Spleen (tissue), 11 donors: ENCODE data around the gene MUSK. TPM values are rescaled to one million over a fixed set of nuclear protein-coding genes. Genes with fewer than 3 reads are reported as not detected.
A peak's percentile ranks its signal among the peaks of the same experiment; 100 is the strongest.

ENCODE experiments used
- DNase-seq: peaks from one replicate; pipeline ENCODE4 v3.0.0-alpha.2; 2020
- H3K27ac ChIP-seq, 8 donors: fragments of 200-600 bp; sonication (generic) in 7 of 8; 1 replicate in 4 of 8; 2 replicates in 4 of 8; pipeline versions ENCODE4 v1.5.0 to v1.8.0; 2016 to 2021; ENCODE audit warnings: inconsistent platforms in 4 of 8, mild to moderate bottlenecking in 4 of 8, moderate library complexity in 1 of 8
- H3K27me3 ChIP-seq, 7 donors: fragments of 200-600 bp; sonication (generic) in 6 of 7; replicated peaks in 1 of 7; 1 replicate in 4 of 7; 2 replicates in 3 of 7; pipeline versions ENCODE4 v1.5.0 to v1.8.0; 2016 to 2021; ENCODE audit warnings: inconsistent platforms in 3 of 7, mild to moderate bottlenecking in 1 of 7
- H3K36me3 ChIP-seq, 6 donors: fragments of 200-600 bp; sonication (generic) in 5 of 6; 1 replicate in 4 of 6; 2 replicates in 2 of 6; pipeline versions ENCODE4 v1.5.0 to v1.8.0; 2016 to 2021; ENCODE audit warnings: inconsistent platforms in 2 of 6
- H3K4me1 ChIP-seq, 6 donors: fragments of 200-600 bp; sonication (generic) in 5 of 6; 1 replicate in 3 of 6; 2 replicates in 3 of 6; pipeline versions ENCODE4 v1.5.0 to v1.8.0; 2016 to 2021; ENCODE audit warnings: inconsistent platforms in 3 of 6
- H3K4me3 ChIP-seq, 8 donors: fragments of 200-600 bp; sonication (generic) in 7 of 8; 1 replicate in 4 of 8; 2 replicates in 4 of 8; pipeline versions ENCODE4 v1.5.0 to v1.8.0; 2016 to 2021; ENCODE audit warnings: inconsistent platforms in 4 of 8, mild to moderate bottlenecking in 4 of 8, moderate library complexity in 2 of 8
- H3K9me3 ChIP-seq, 8 donors: fragments of 200-600 bp; sonication (generic) in 7 of 8; 1 replicate in 4 of 8; 2 replicates in 4 of 8; pipeline versions ENCODE4 v1.5.0 to v1.8.0; 2016 to 2021; ENCODE audit warnings: inconsistent platforms in 4 of 8
- CTCF ChIP-seq, 11 experiments: fragments of 200-600 bp in 7 of 11; fragments of 450-650 bp in 4 of 11; sonication (generic) in 4 of 11; IDR thresholded peaks in 8 of 11; conservative IDR thresholded peaks in 3 of 11; 1 replicate in 7 of 11; 2 replicates in 4 of 11; pipeline versions ENCODE4 v1.4.0 to v1.8.0; 2016 to 2021; ENCODE audit warnings: antibody characterized with exemption in 11 of 11, inconsistent platforms in 4 of 11, mild to moderate bottlenecking in 1 of 11
- POLR2A ChIP-seq, 3 donors: fragments of 450-650 bp; IDR thresholded peaks; one replicate each; pipeline ENCODE4 v1.5.1; 2017; ENCODE audit warnings: antibody characterized with exemption in 3 of 3, mild to moderate bottlenecking in 1 of 3
- POLR2AphosphoS5 ChIP-seq, 3 donors: sonication (generic); formaldehyde crosslinking; IDR thresholded peaks; one replicate each; pipeline ENCODE4 v1.5.1; 2017; ENCODE audit warnings: antibody characterized with exemption in 3 of 3
- WGBS, 5 donors: extraction: QIAGEN DNeasy Blood & Tissue Kit in 3 of 5; methylation state at CpG; one replicate each; pipeline versions ENCODE4 v1.1.5 to v1.1.7; 2013 to 2018; 5-methylcytosine and 5-hydroxymethylcytosine counted together
- intact Hi-C: fragments of 100-400 bp; cut with DNase I; formaldehyde crosslinking; loops from one replicate; pipeline ENCODE4 v1.15.0; 2023; ENCODE audit warnings: low total_unique reads
- polyA plus RNA-seq, 3 donors: library from polyadenylated mRNA; stranded (reverse); fragments of 200-250 nt; gene quantifications; one replicate each; pipeline ENCODE4 v1.2.1, GENCODE V29; 2013
- total RNA-seq, 7 donors: library from RNA; depleted of rRNA in 3 of 7; stranded (reverse); fragments of >200 nt in 3 of 7; fragmentation: NEBNext Ultra II Directional in 4 of 7; extraction: Animal tissue kit (Norgen Biotek cat#: 25700) in 4 of 7; gene quantifications; one replicate each; pipeline versions ENCODE4 v1.1.0 to v1.2.1, GENCODE V29; 2016 to 2021
- donor health status: healthy with polysubstance abuse.
- donor health status: DM: no; HTN: no; CAD: no; lungs with moderate emphysema.
- donor health status: DM: no; HTN: no; CAD: no.
- donor health status: Bipolar disorder and iron deficiency.
- donor health status: healthy.
- donor health status: DM: no; HTN: no; CAD: no.
- donor health status: DM: yes; HTN: yes; CAD: no.

Gene MUSK
- total and polyA plus RNA-seq, 10 donors = 0.03 to 0.94 (median 0.12) TPM; not detected in 4

- Histone ChIP-seq H3K27me3 (no peaks in the 10 kb centered on the region), H3K4me3 (no peak overlapping the region), H3K36me3 (no peaks in the 10 kb centered on the region), H3K27ac (no peak overlapping the region), H3K9me3 (peaks cover 2 to 33% (median 24%) of the 10 kb centered on the region in 8 donors), H3K4me1 (no peaks in the 10 kb centered on the region)
- WGBS, 5 donors = 48 to 67% (median 58%) methylated on average over 4 of the region's 4 CpGs
- no peak for TF ChIP-seq POLR2AphosphoS5 (IDR thresholded peaks at IDR 0.05)
- peak in 2 of 11 experiments; percentile 22 to 25 for TF ChIP-seq CTCF (IDR thresholded peaks at IDR 0.05 in 8 of 11, conservative IDR thresholded peaks at IDR 0.05 in 3 of 11)
- no peak for TF ChIP-seq POLR2A (IDR thresholded peaks at IDR 0.05)
- intact Hi-C loops = loop anchor here (5.0 kb wide), 1 partner anchor 664 kb away; no protein-coding TSS in a partner anchor
- no peak for DNase-seq
Observed at GRCh38 chr9:110638381-110638954, 30.1 kb upstream of the MUSK start.

- Histone ChIP-seq H3K27ac (no peak overlapping the region), H3K4me1 (no peaks in the 10 kb centered on the region), H3K36me3 (no peaks in the 10 kb centered on the region), H3K9me3 (peaks cover 0 to 11% (median 7%) of the 10 kb centered on the region in 8 donors), H3K27me3 (no peaks in the 10 kb centered on the region), H3K4me3 (no peak overlapping the region)
- DNase-seq = no peak
- intact Hi-C loops = no loop called here
- TF ChIP-seq CTCF (IDR thresholded peaks at IDR 0.05 in 8 of 11, conservative IDR thresholded peaks at IDR 0.05 in 3 of 11) (no peak), POLR2A (IDR thresholded peaks at IDR 0.05) (no peak), POLR2AphosphoS5 (IDR thresholded peaks at IDR 0.05) (no peak)
Observed at GRCh38 chr9:110640736-110641135, 27.9 kb upstream of the MUSK start.

- intact Hi-C loops = no loop called here
- WGBS, 5 donors = 80 to 92% (median 86%) methylated on average over 2 of the region's 2 CpGs
- Histone ChIP-seq H3K36me3 (no peaks in the 10 kb centered on the region), H3K27me3 (no peaks in the 10 kb centered on the region), H3K9me3 (peaks cover 0 to 6% (median 2%) of the 10 kb centered on the region in 8 donors), H3K27ac (no peak overlapping the region), H3K4me1 (no peaks in the 10 kb centered on the region), H3K4me3 (no peak overlapping the region)
- TF ChIP-seq CTCF (IDR thresholded peaks at IDR 0.05 in 8 of 11, conservative IDR thresholded peaks at IDR 0.05 in 3 of 11) = no peak
- TF ChIP-seq POLR2AphosphoS5 (IDR thresholded peaks at IDR 0.05) = no peak
- TF ChIP-seq POLR2A (IDR thresholded peaks at IDR 0.05) = no peak
- no peak for DNase-seq
Observed at GRCh38 chr9:110641293-110641692, 27.3 kb upstream of the MUSK start.

- Histone ChIP-seq H3K36me3 (no peaks in the 10 kb centered on the region), H3K4me3 (no peak overlapping the region), H3K4me1 (no peaks in the 10 kb centered on the region), H3K27me3 (no peaks in the 10 kb centered on the region), H3K9me3 (no peaks in the 10 kb centered on the region), H3K27ac (peak overlapping the region in 2 of 8 donors; percentile 46 to 54)
- TF ChIP-seq POLR2A (IDR thresholded peaks at IDR 0.05) (no peak), POLR2AphosphoS5 (IDR thresholded peaks at IDR 0.05) (no peak), CTCF (IDR thresholded peaks at IDR 0.05 in 8 of 11, conservative IDR thresholded peaks at IDR 0.05 in 3 of 11) (no peak)
- 65 to 89% (median 80%) methylated on average over 4 of the region's 4 CpGs for WGBS, 5 donors
- no peak for DNase-seq
- intact Hi-C loops = no loop called here
Observed at GRCh38 chr9:110648696-110649095, 19.9 kb upstream of the MUSK start.
